C1 segment of cervical spinal cord (tissue), 14 donors: ENCODE results near the gene MAVS.

Experiments used
- DNase-seq, 14 donors: peaks; one replicate each; lab custom pipeline; 2025; lab: John Stamatoyannopoulos, UW

The MAVS gene

GRCh38 chr20:3846740-3847428 is at the start of gene MAVS:
MAVS (plus strand) TSS chr20:3846834; CDS start chr20:3854625, 7,791 bp downstream.
- DNase-seq: peak; percentile 13 to 93 (median 84)

- DNase-seq: no peak
Measured at GRCh38 chr20:3797226-3797545, 49.4 kb upstream of the MAVS start.

GRCh38 chr20:3797592-3798372 is 48.9 kb upstream of the MAVS start:
- no peak for DNase-seq

GRCh38 chr20:3798373-3798768 is 48.3 kb upstream of the MAVS start:
- no peak for DNase-seq

GRCh38 chr20:3798908-3799248 is 47.8 kb upstream of the MAVS start:
- no peak for DNase-seq

GRCh38 chr20:3800256-3800877 is 46.3 kb upstream of the MAVS start:
- DNase-seq: no peak

GRCh38 chr20:3800878-3801260 is 45.8 kb upstream of the MAVS start:
- DNase-seq: no peak

- DNase-seq: no peak
Measured at GRCh38 chr20:3801299-3801698, 45.3 kb upstream of the MAVS start.

- DNase-seq: no peak
Measured at GRCh38 chr20:3801846-3802245, 44.8 kb upstream of the MAVS start.

GRCh38 chr20:3802524-3803239 is 44.0 kb upstream of the MAVS start:
- no peak for DNase-seq

GRCh38 chr20:3803289-3803688 is 43.3 kb upstream of the MAVS start:
- no peak for DNase-seq

GRCh38 chr20:3803854-3804253 is 42.8 kb upstream of the MAVS start:
- peak in 1 of 14 donors; percentile 71 for DNase-seq

- DNase-seq: no peak
Measured at GRCh38 chr20:3804254-3804751, 42.3 kb upstream of the MAVS start.

- no peak for DNase-seq
Measured at GRCh38 chr20:3804781-3805180, 41.9 kb upstream of the MAVS start.

- no peak for DNase-seq
Measured at GRCh38 chr20:3808544-3808943, 38.1 kb upstream of the MAVS start.

- DNase-seq: peak; percentile 73 to 99 (median 96)
Measured at GRCh38 chr20:3811467-3812258, 35.0 kb upstream of the MAVS start.

GRCh38 chr20:3812259-3812681 is 34.4 kb upstream of the MAVS start:
- no peak for DNase-seq

- no peak for DNase-seq
Measured at GRCh38 chr20:3812975-3813847, 33.4 kb upstream of the MAVS start.

GRCh38 chr20:3813848-3814581 is 32.6 kb upstream of the MAVS start:
- no peak for DNase-seq
